ENCODE data around the gene NQO2. TPM values are rescaled to one million over a fixed set of nuclear protein-coding genes. Genes with fewer than 3 reads are reported as not detected.
A peak's percentile ranks its signal among the peaks of the same experiment; 100 is the strongest.

The NQO2 gene
- total and polyA plus RNA-seq, 2 of the 13 experiments (the other 11 are each of a cell fraction or from before 2014, with no cell fraction given), result 32.2 to 56.5 TPM

GRCh38 chr6:3031857-3032640 lies 32.4 kb downstream of the NQO2 start (continued):
- TF ChIP-seq ZBTB4 (CRISPR knock-in tag; IDR thresholded peaks at IDR 0.05; ENCODE audit: borderline replicate concordance) (no peak), SNAI1 (CRISPR knock-in tag; IDR thresholded peaks at IDR 0.05; ENCODE audit: borderline replicate concordance) (no peak), SMC3 (IDR thresholded peaks at IDR 0.05; ENCODE audit: low read length) (peak; percentile 40; the same call in 1 of the 2 replicates)

- Histone ChIP-seq H3K9ac (ENCODE audit: insufficient read depth, low read depth, low read length) (no peak overlapping the region), H3K27ac (ENCODE audit: extremely low read length, insufficient read depth, low read length) (no peak overlapping the region), H2AFZ (ENCODE audit: low read length) (no peak overlapping the region), H3K79me2 (ENCODE audit: insufficient read depth, low read length) (no peaks in the 10 kb centered on the region), H3K4me2 (ENCODE audit: low read depth, low read length) (no peak overlapping the region), H4K20me1 (ENCODE audit: insufficient read depth, low read length) (no peaks in the 10 kb centered on the region), H3K36me3 (replicated peaks in 1 of 2; ENCODE audit: control insufficient read depth in 1 of 2, insufficient read depth in 2 of 2, low read length in 2 of 2) (no peaks in the 10 kb centered on the region), H3K4me3 (replicated peaks in 1 of 3; ENCODE audit: insufficient read depth in 1 of 3, low read depth in 2 of 3, low read length in 3 of 3) (no peak overlapping the region), H3K9me3 (ENCODE audit: low read length) (no peaks in the 10 kb centered on the region), H3K27me3 (ENCODE audit: control insufficient read depth in 1 of 2, insufficient read depth in 2 of 2, low read length in 2 of 2) (peaks cover 0 to 22% of the 10 kb centered on the region in 2 experiments; a peak in 2 of 5 replicates), H3K4me1 (ENCODE audit: insufficient read depth, low read length) (peaks cover 20% of the 10 kb centered on the region)
- BruUV-seq (replicated peaks), result no TSS peak
- no peak for ATAC-seq
- 10% methylated on average over 3 of the region's 3 CpGs for WGBS (ENCODE audit: low lambda C conversion rate)
- CTCF ChIA-PET (ENCODE audit: low intra/inter-chr PET ratio, low total read pairs), result no interaction called here
- POLR2A ChIA-PET, result interaction anchor here (0.6 kb wide), 1 partner anchor 7 kb away, joined by 4 read pairs; no protein-coding TSS in a partner anchor
- intact Hi-C loops (cut with micrococcal nuclease; ENCODE audit: unreplicated experiment) (loop anchor here (1.0 kb wide), 1 partner anchor 20 kb away; no protein-coding TSS in a partner anchor), in situ Hi-C loops (cut with HindIII; ENCODE audit: extremely low pct_ligation_motif_present, low pct_unique_long_range_greater_than_20kb) (no loop called here)
- no peak for DNase-seq (ENCODE audit: low spot score)
- no peak for FAIRE-seq
- TF ChIP-seq AHR (CRISPR knock-in tag; IDR thresholded peaks at IDR 0.05) (no peak), ZNF619 (CRISPR knock-in tag; IDR thresholded peaks at IDR 0.05) (no peak), ZNF446 (CRISPR knock-in tag; IDR thresholded peaks at IDR 0.05) (no peak), PRPF4 (IDR thresholded peaks at IDR 0.05; ENCODE audit: low read depth, low read length, poor library complexity, severe bottlenecking) (no peak), ZBTB43 (CRISPR knock-in tag; conservative IDR thresholded peaks at IDR 0.05) (no peak), ZBTB3 (CRISPR knock-in tag; IDR thresholded peaks at IDR 0.05; ENCODE audit: borderline replicate concordance, low read depth) (no peak), GMEB1 (CRISPR knock-in tag; IDR thresholded peaks at IDR 0.05; ENCODE audit: borderline replicate concordance) (no peak), ZNF468 (CRISPR knock-in tag; IDR thresholded peaks at IDR 0.05) (no peak), BCL6 (CRISPR knock-in tag; IDR thresholded peaks at IDR 0.05) (no peak), FOXK1 (CRISPR knock-in tag; IDR thresholded peaks at IDR 0.05; ENCODE audit: borderline replicate concordance, low read depth) (no peak), GFI1 (CRISPR knock-in tag; IDR thresholded peaks at IDR 0.05; ENCODE audit: borderline replicate concordance) (no peak), ZNF333 (CRISPR knock-in tag; IDR thresholded peaks at IDR 0.05; ENCODE audit: borderline replicate concordance) (no peak)
Observed at GRCh38 chr6:3032986-3033385, 33.3 kb downstream of the NQO2 start.
